Measurements from ENCODE around the gene RUNX1.
"Not testable (repeated sequence)": the region's sequence is repeated elsewhere in the genome, so short reads cannot be mapped to it uniquely, and the experiment has no call there.

Gene RUNX1

DNA sequence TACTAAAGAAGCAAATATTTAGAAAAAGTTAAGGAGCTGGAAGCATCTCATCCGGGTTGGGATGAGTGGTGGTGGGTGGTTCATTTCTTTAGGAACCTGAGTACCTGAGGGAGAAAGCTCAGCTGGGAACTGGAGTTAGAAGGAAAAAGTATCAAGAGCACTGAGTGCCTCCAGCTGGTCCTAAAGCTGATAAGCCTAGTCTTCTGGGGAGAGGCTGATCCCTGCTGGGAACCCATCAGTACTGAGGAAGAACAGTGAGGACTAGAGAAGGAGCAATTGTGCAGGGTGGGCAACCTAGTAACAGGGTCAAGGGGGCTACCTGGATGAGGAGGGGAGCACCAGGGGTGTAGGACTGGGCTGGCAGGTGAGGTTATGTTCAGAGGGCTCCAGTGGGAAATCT is 89.5 kb downstream of the RUNX1 start:
- DNase-seq (no peak), ATAC-seq (no peak)
- H3K27me3 Mint-ChIP-seq, result no peaks in the 10 kb centered on the region
- peak overlapping the region; percentile 12 for H3K27ac Mint-ChIP-seq
- H3K4me1 Mint-ChIP-seq, result peaks cover 78% of the 10 kb centered on the region
- no peaks in the 10 kb centered on the region for H3K9me3 Mint-ChIP-seq
- peaks cover 12% of the 10 kb centered on the region for H3K36me3 Mint-ChIP-seq (ENCODE audit: low read depth)
- no peak overlapping the region for H3K4me3 Mint-ChIP-seq

DNA sequence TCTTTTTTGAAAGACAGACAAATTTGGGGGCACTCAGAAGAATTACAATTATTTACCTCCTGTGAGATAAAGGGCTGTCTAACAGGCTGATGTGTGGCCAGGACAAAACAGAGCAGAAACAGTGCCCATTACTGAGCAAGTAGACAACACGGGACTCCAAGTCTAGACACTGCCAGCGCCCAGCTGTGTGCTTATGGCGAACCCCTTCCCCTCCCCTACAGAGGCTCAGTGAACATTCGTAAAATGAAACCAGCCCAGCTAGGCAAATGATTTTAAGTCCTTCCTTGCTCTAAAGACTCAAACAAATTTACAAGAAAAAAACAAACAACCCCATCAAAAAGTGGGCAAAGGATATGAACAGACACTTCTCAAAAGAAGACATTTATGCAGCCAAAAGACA is 91.1 kb downstream of the RUNX1 start:
- Mint-ChIP-seq H3K4me3 (no peak overlapping the region), H3K27ac (no peak overlapping the region), H3K36me3 (ENCODE audit: low read depth) (peaks cover 9% of the 10 kb centered on the region), H3K9me3 (no peaks in the 10 kb centered on the region), H3K27me3 (no peaks in the 10 kb centered on the region), H3K4me1 (peaks cover 81% of the 10 kb centered on the region)
- ATAC-seq (no peak), DNase-seq (no peak)

DNA sequence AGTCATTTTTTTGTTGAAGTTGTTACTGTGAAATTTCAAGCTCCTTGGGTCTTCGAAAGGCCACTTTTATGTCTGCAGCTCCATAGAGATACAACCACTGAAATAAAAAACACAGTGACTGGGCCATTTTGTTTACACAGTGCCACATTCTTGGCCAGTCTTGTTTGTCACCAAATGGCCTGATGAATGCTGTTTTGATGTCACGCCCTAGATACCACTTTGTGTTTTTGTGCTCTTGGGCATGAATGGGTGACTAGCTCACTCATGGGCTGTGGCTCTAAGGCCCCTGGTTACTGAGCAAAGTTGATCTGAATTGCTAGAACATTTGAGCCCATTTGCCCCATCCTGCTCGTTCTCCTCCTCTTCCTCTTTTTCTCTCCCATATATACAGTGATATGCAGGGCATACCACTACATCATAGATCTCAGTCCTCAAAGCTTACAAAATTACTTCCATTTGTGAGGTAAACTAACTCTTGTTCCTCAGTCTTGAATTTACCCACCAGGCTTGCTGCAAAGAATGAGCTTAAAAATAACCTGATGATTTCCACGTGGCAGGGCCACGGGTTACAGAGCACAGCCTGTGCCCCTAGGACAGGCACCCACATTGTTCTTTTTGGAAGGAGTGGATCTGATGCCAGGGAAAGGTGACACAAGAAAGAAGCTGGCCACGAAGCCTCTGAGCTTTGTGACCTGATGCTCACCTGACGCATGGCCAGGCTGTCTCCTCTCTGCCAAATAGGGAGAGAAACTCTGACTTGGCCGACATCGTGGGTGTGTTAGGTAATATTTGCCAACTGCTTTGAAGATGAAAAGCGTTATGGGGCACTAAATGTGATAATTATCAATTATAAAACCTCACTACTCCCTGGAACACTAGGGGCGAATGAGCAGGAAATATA is 92.4 kb downstream of the RUNX1 start:
- Mint-ChIP-seq H3K36me3 (ENCODE audit: low read depth) (peaks cover 9% of the 10 kb centered on the region), H3K4me1 (peaks cover 78% of the 10 kb centered on the region), H3K9me3 (peaks cover 4% of the 10 kb centered on the region), H3K4me3 (no peak overlapping the region), H3K27me3 (no peaks in the 10 kb centered on the region), H3K27ac (peak overlapping the region; percentile 50)
- ATAC-seq (no peak), DNase-seq (no peak)

DNA sequence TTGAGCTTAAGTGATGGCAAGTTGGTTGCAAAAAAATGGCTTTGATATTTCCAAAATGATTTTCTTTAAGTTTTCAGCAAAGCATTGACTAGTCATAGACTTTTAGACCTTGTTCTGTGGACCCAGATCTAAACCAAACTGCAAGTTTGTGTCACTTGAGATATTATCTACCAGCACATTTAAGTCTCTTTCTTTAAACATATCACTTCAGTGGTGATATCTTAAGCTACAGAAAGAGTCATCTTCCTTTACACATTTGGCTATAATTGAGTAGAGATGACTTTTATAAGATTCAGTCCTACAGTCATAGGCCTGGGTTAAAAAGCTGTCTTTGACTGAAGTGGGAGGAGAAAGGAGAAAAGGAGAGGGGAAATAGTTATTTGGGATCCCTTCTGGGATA is 95.2 kb downstream of the RUNX1 start:
- no peak for ATAC-seq
- H3K9me3 Mint-ChIP-seq, result peaks cover 4% of the 10 kb centered on the region
- no peaks in the 10 kb centered on the region for H3K27me3 Mint-ChIP-seq
- no peak for DNase-seq
- H3K36me3 Mint-ChIP-seq (ENCODE audit: low read depth), result peaks cover 5% of the 10 kb centered on the region
- no peak overlapping the region for H3K27ac Mint-ChIP-seq
- no peak overlapping the region for H3K4me3 Mint-ChIP-seq
- peaks cover 75% of the 10 kb centered on the region for H3K4me1 Mint-ChIP-seq

DNA sequence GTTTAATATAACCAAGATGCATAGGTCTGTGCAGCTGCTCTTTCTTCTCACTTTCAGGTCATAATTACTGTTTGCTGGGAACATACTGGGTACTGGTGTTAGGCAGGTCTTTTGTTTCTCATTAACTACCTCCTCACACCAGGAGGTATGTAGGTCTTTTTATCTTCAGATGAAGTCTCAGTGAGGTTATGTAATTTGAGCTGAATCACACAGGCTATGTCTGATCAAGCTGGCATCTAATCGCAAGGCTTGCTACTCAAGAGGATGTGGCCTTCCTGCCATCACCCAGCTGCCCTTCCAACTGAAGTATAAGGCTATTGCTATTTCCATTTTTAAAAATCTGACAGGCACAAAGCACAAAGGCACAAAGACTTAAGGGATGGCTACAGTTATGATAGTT is 96.4 kb downstream of the RUNX1 start:
- no peak for DNase-seq
- no peaks in the 10 kb centered on the region for H3K27me3 Mint-ChIP-seq
- H3K36me3 Mint-ChIP-seq (ENCODE audit: low read depth), result peaks cover 5% of the 10 kb centered on the region
- ATAC-seq, result no peak
- H3K27ac Mint-ChIP-seq, result no peak overlapping the region
- no peak overlapping the region for H3K4me3 Mint-ChIP-seq
- peaks cover 79% of the 10 kb centered on the region for H3K4me1 Mint-ChIP-seq
- H3K9me3 Mint-ChIP-seq, result peaks cover 4% of the 10 kb centered on the region

DNA sequence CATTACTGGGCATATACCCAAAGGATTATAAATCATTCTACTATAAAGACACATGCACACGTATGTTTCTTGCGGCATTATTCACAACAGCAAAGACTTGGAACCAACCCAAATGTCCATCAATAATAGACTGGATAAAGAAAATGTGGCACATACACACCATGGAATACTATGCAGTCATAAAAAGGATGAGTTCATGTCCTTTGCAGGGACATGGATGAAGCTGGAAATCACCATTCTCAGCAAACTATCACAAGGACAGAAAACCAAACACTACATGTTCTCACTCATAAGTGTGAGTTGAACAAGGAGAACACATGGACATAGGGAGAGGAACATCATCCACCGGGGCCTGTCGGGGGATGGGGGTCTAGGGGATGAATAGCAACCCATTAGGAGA is 97.2 kb downstream of the RUNX1 start:
- not testable (repeated sequence) for H3K9me3 Mint-ChIP-seq; H3K27ac Mint-ChIP-seq; H3K27me3 Mint-ChIP-seq; ATAC-seq; DNase-seq; H3K4me3 Mint-ChIP-seq; H3K36me3 Mint-ChIP-seq (ENCODE audit: low read depth)
- H3K4me1 Mint-ChIP-seq, result peaks cover 79% of the 10 kb centered on the region

DNA sequence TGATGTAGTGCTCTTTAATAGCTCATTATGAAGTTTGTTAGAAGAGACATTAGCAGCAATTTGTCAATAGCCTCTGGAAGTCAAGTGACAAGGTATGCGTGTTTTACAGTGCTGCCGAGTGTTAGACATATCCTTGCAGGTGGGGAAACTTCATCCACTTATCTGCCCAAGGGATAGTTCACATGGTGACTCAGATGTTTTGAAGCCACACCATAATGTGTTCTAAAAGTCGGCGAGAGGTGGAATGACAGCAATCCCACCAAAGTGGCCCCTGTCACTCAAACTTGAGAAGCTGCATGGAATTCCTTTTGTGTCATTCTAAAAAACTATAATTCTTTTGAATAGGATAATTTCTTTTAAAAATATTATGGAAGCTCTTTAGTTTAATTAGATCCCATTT is 98.1 kb downstream of the RUNX1 start:
- peaks cover under 1% of the 10 kb centered on the region for H3K36me3 Mint-ChIP-seq (ENCODE audit: low read depth)
- peaks cover 4% of the 10 kb centered on the region for H3K9me3 Mint-ChIP-seq
- no peaks in the 10 kb centered on the region for H3K27me3 Mint-ChIP-seq
- H3K4me3 Mint-ChIP-seq, result no peak overlapping the region
- no peak overlapping the region for H3K27ac Mint-ChIP-seq
- DNase-seq (no peak), ATAC-seq (no peak)
- H3K4me1 Mint-ChIP-seq, result peaks cover 82% of the 10 kb centered on the region

DNA sequence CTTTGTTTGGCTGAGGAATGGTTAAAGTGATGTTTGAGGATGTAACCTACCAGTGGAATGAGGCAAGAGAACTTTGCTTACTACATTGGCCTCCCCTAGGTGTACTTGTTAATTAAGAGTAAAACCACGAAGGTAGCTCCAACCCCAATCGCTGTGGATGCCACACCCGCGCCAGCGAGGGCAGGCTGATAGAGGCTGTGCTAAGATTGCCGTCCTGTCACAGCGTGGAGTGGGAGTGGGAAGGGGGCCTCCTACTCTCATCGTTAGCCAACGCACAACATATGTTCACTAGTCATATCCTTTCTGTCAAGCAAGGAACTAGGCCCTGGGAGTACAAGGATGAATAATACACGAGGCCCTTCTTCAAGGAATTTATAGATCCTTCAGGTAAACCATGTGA is 99.6 kb downstream of the RUNX1 start:
- Mint-ChIP-seq H3K4me3 (no peak overlapping the region), H3K4me1 (peaks cover 86% of the 10 kb centered on the region), H3K27me3 (peaks cover 3% of the 10 kb centered on the region), H3K36me3 (ENCODE audit: low read depth) (peaks cover 4% of the 10 kb centered on the region), H3K27ac (peak overlapping the region; percentile 6), H3K9me3 (peaks cover 4% of the 10 kb centered on the region)
- ATAC-seq (no peak), DNase-seq (no peak)

DNA sequence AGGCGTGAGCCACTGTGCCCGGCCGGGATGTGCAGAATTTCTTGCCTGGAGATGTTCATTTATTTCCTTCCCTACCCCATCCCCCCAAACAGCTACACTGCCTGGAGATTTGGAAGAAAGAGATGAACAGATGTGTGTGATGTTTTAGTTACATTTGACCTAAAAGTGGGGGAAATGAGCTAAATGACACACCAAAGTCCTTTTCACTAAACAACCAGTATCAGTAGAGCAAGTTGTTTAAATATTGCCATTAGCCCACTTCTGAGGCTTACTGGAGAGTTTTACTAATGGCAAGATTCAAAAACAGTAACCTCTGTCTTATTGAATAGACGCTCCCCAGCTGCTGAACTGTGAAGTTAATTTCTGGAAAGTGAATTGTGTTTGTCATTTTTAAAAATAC is 100.1 kb downstream of the RUNX1 start:
- H3K27me3 Mint-ChIP-seq, result peaks cover 3% of the 10 kb centered on the region
- H3K4me3 Mint-ChIP-seq, result no peak overlapping the region
- peak overlapping the region; percentile 6 for H3K27ac Mint-ChIP-seq

DNA sequence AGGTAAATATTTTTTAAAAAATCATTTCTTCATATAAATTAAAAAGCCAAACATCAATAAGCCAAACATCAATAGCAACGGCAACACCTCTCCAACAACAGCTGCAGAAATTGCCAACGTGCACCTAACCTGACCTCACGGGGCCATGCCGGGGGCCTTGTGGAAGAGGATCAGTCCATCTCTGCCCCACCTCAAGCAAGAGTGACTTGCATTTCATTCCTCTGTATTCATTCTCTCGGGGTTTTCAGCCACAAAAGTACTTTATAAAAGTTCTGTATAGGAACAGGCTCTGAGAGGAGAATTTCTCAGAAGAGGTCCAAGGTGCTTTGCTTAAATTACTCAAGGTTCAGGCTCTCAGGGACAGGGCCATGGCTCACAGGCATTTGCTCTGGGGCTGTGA is 100.9 kb downstream of the RUNX1 start:
- H3K27me3 Mint-ChIP-seq, result peaks cover 3% of the 10 kb centered on the region
- peak overlapping the region; percentile 71 for H3K27ac Mint-ChIP-seq
- peaks cover 4% of the 10 kb centered on the region for H3K9me3 Mint-ChIP-seq
- DNase-seq (no peak), ATAC-seq (no peak)
- H3K4me1 Mint-ChIP-seq, result peaks cover 86% of the 10 kb centered on the region
- H3K36me3 Mint-ChIP-seq (ENCODE audit: low read depth), result peaks cover 6% of the 10 kb centered on the region
- H3K4me3 Mint-ChIP-seq, result no peak overlapping the region

More for the DNA sequence above, 100.1 kb downstream of the RUNX1 start:
- Mint-ChIP-seq H3K36me3 (ENCODE audit: low read depth) (peaks cover 6% of the 10 kb centered on the region), H3K9me3 (peaks cover 4% of the 10 kb centered on the region), H3K4me1 (peaks cover 86% of the 10 kb centered on the region)
- ATAC-seq (no peak), DNase-seq (no peak)

DNA sequence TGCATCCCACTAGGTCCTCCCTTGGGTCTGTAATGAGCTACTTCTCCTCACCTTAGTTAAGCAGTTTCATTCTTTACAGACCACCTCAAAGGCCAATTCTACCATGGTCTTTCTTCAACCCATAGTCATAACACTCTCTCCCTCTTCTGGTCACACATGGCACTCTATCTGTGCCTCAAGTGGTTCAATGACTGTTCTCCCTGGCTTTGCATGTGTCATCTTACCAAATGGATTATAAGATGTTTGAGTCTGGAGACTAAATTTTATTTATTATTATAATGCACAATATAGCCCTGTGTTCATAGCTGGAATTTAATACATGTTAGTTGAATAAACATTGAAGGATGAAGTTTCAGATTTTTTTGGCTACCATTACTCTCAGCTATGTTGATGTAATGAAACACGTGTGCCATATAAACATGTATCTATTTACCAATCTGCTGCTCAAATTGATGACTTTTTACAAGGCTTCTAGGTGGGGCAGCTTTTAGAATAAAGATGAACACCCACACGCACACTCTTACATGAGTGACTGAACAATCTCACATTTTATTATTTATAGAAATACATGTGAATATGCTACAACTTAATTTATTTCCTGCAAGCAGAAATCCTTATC is 102.1 kb downstream of the RUNX1 start:
- Mint-ChIP-seq H3K27ac (peak overlapping the region; percentile 98), H3K4me3 (peak overlapping the region; percentile 69), H3K4me1 (peaks cover 88% of the 10 kb centered on the region), H3K36me3 (ENCODE audit: low read depth) (peaks cover 6% of the 10 kb centered on the region), H3K27me3 (peaks cover 3% of the 10 kb centered on the region), H3K9me3 (peaks cover 3% of the 10 kb centered on the region)
- DNase-seq, result no peak
- peak; percentile 61 for ATAC-seq

DNA sequence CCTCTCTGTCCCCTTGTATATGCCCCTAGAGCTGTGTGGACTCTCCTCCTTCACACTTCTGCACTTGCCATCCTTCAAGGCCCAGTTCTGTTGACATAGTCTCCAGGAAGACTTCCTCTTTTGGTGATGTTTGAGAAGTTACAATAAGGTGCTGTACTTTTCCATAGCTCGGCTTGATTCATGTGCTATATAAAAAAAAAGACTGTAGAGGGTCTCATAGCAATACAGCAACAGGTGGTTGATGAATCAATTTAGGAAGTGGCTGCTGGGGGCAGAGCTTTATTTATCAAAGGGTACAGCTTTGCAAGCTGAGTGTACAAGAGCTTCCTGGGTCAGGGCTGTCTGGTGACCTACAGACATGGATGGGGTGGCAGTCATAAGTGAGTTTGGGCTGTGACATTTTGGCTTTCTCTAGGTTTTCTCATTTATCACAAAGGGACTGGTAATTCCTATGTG is 102.7 kb downstream of the RUNX1 start:
- Mint-ChIP-seq H3K27me3 (peaks cover 3% of the 10 kb centered on the region), H3K4me1 (peaks cover 88% of the 10 kb centered on the region), H3K36me3 (ENCODE audit: low read depth) (peaks cover 6% of the 10 kb centered on the region), H3K27ac (peak overlapping the region; percentile 98), H3K9me3 (no peaks in the 10 kb centered on the region), H3K4me3 (peak overlapping the region; percentile 69)
- peak; percentile 82 for ATAC-seq
- DNase-seq, result no peak

DNA sequence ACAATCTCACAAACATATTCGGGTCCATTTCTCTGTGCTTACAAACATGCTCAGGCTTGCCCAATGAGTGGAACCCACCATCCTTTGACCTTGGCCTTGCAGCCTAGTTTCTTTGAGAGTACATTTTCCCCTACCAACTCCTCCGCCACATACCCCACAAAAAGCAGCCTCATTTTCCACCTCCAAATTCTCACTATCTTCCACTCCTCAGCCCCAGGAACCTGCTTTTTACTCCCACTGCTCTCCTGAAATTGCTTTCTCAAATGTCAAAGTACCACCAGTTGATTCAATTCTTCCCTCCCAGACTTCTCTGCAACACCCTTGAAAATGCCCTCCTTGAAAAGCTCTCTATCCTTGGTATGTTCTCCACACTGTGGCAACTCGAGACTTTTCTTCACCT is 103.8 kb downstream of the RUNX1 start:
- Mint-ChIP-seq H3K27ac (peak overlapping the region; percentile 98), H3K36me3 (ENCODE audit: low read depth) (peaks cover 6% of the 10 kb centered on the region), H3K27me3 (peaks cover 3% of the 10 kb centered on the region), H3K4me1 (peaks cover 95% of the 10 kb centered on the region), H3K9me3 (no peaks in the 10 kb centered on the region), H3K4me3 (peak overlapping the region; percentile 69)
- DNase-seq (no peak), ATAC-seq (peak; percentile 41)

DNA sequence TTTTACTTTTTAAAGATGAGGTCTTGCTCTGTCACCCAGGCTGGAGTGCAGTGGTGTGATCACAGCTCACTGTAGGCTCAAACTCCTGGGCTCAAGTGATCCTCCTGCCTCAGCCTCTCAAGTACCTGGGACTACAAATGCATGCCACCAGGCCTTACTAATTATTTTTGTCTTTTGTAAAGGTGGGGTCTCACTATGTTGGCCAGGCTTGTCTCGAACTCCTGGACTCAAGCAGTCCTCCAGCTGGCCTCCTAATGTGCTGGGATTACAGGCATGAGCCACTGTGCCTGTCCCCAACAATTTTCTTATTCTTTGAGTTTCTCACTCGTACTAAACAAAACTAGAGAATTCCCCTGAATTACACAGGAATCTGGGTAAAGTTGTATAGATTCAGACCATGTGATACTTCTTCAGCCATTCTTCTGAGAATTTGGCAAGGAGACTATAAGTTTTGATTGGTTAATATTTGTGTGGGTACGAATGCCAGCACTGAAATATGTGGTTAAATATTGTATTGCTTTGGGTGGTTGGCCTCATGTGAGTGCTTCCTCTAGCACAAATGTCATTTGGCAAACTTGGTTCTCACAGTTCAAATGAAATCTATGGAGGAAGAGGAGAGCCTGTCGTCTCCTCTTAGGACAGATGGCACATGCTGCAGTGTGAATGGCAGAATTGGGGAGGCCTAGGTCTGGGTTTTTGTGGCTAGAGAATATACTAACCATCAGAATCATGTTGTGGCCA is 104.9 kb downstream of the RUNX1 start:
- no peak overlapping the region for H3K4me3 Mint-ChIP-seq

More for the DNA sequence above, 104.9 kb downstream of the RUNX1 start:
- ATAC-seq (no peak), DNase-seq (no peak)
- Mint-ChIP-seq H3K36me3 (ENCODE audit: low read depth) (peaks cover 6% of the 10 kb centered on the region), H3K27me3 (peaks cover 3% of the 10 kb centered on the region), H3K27ac (peak overlapping the region; percentile 98), H3K4me1 (peaks cover 98% of the 10 kb centered on the region), H3K9me3 (no peaks in the 10 kb centered on the region)

Measured in activated naive CD8-positive, alpha-beta T cell treated with anti-CD3 and anti-CD28 coated beads, Interleukin-2, amount 50 U/mL, for 24 hours (primary cell).